Astrocyte (in vitro differentiated cells and primary cell): ENCODE data around the gene ATF3.

Experiments
- CTCF ChIP-seq: IDR thresholded peaks from 2 replicates; pipeline ENCODE4 v1.5.1; 2011; ENCODE audit warnings: low read depth, mild to moderate bottlenecking, inconsistent platforms, low read length, moderate library complexity; ENCODE audit not compliant: insufficient read depth
- EZH2 ChIP-seq: IDR thresholded peaks from 2 replicates; pipeline ENCODE4 v1.6.1; 2012; ENCODE audit warnings: mild to moderate bottlenecking, low read length, inconsistent platforms; ENCODE audit not compliant: insufficient read depth

- TF ChIP-seq EZH2: no peak
- no peak for TF ChIP-seq CTCF
Observed at GRCh38 chr1:212594640-212595039, 13.9 kb upstream of the ATF3 start.
